ENCODE results near the gene PEX26.

DNA sequence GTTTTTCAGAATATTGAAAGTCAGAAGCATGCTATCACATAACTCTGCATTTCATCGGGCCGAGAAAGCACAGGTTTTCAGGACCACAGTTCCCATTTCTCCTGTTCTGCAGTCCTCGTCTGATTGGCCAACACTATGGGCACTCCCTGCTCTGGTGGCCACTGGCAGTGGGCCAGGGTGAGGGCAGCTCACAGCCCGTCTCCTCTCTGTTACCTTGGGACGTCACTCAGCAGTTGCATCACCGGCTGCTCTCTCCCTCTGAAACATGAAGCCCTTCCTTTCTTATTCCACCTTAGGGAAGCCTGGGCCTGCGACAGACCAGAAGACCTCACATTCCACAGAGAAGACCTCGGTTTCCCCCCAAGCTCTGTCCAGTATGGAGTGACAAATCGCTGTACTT lies 42.0 kb upstream of the PEX26 start:
- no peak for TF ChIP-seq CTCF (IDR thresholded peaks at IDR 0.05)
- no peak for TF ChIP-seq POLR2A (IDR thresholded peaks at IDR 0.05)
